ENCODE results near the gene LYRM1. TPM values are rescaled to one million over a fixed set of nuclear protein-coding genes. Genes with fewer than 3 reads are reported as not detected.

LYRM1 gene
- total and polyA plus RNA-seq, 2 donors (not counting 1 experiment from before 2014, with no cell fraction given) = 54.9 to 131 TPM

- Histone ChIP-seq H3K4me3 (replicated peaks in 1 of 4; ENCODE audit: control extremely low read depth in 1 of 4, insufficient read depth in 1 of 4, low read depth in 3 of 4, low read length in 4 of 4) (peak overlapping the region in 1 of 4 experiments; percentile 7), H3K4me2 (ENCODE audit: extremely low read depth, insufficient read depth, low read length) (peak overlapping the region; percentile 65), H4K20me1 (ENCODE audit: control insufficient read depth, extremely low read depth, insufficient read depth, low read length) (no peaks in the 10 kb centered on the region), H3K9ac (ENCODE audit: insufficient read depth, low read length) (no peak overlapping the region), H2AFZ (ENCODE audit: low read length) (no peak overlapping the region), H3K9me3 (ENCODE audit: control insufficient read depth, insufficient read depth, low read depth, low read length) (no peaks in the 10 kb centered on the region), H3K4me1 (ENCODE audit: control insufficient read depth, extremely low read depth, insufficient read depth, low read length) (peaks cover 11% of the 10 kb centered on the region), H3K27ac (ENCODE audit: insufficient read depth, low read length) (peak overlapping the region; percentile 37), H3K36me3 (ENCODE audit: control insufficient read depth, insufficient read depth, low read length) (no peaks in the 10 kb centered on the region), H3K27me3 (ENCODE audit: control insufficient read depth, insufficient read depth, low read length) (no peaks in the 10 kb centered on the region), H3K79me2 (ENCODE audit: control insufficient read depth, insufficient read depth, low read length) (peaks cover 88% of the 10 kb centered on the region)
- TF ChIP-seq CTCF (conservative IDR thresholded peaks at IDR 0.05 in 1 of 2, IDR thresholded peaks at IDR 0.05 in 1 of 2; ENCODE audit: low read depth in 1 of 2, low read length in 2 of 2) = no peak
- TF ChIP-seq EZH2 (IDR thresholded peaks at IDR 0.05; ENCODE audit: low read length, missing control alignments) = no peak
- peak; percentile 62 to 80 for DNase-seq (ENCODE audit: low read depth in 2 of 2)
These were observed 21.2 kb upstream of the LYRM1 start for GRCh38 chr16:20879175-20880040.

GRCh38 chr16:20880867-20881502, 19.6 kb upstream of the LYRM1 start:
- Histone ChIP-seq H4K20me1 (ENCODE audit: control insufficient read depth, extremely low read depth, insufficient read depth, low read length) (no peaks in the 10 kb centered on the region), H3K4me2 (ENCODE audit: extremely low read depth, insufficient read depth, low read length) (no peak overlapping the region)

More at GRCh38 chr16:20880867-20881502, 19.6 kb upstream of the LYRM1 start:
- no peak for TF ChIP-seq CTCF (conservative IDR thresholded peaks at IDR 0.05 in 1 of 2, IDR thresholded peaks at IDR 0.05 in 1 of 2; ENCODE audit: low read depth in 1 of 2, low read length in 2 of 2)
- TF ChIP-seq EZH2 (IDR thresholded peaks at IDR 0.05; ENCODE audit: low read length, missing control alignments) = no peak
- Histone ChIP-seq H3K27me3 (ENCODE audit: control insufficient read depth, insufficient read depth, low read length) (no peaks in the 10 kb centered on the region), H3K9me3 (ENCODE audit: control insufficient read depth, insufficient read depth, low read depth, low read length) (no peaks in the 10 kb centered on the region), H3K36me3 (ENCODE audit: control insufficient read depth, insufficient read depth, low read length) (no peaks in the 10 kb centered on the region), H3K27ac (ENCODE audit: insufficient read depth, low read length) (no peak overlapping the region), H3K4me1 (ENCODE audit: control insufficient read depth, extremely low read depth, insufficient read depth, low read length) (peaks cover 12% of the 10 kb centered on the region), H3K9ac (ENCODE audit: insufficient read depth, low read length) (no peak overlapping the region), H2AFZ (ENCODE audit: low read length) (no peak overlapping the region), H3K4me3 (replicated peaks in 1 of 4; ENCODE audit: control extremely low read depth in 1 of 4, insufficient read depth in 1 of 4, low read depth in 3 of 4, low read length in 4 of 4) (no peak overlapping the region), H3K79me2 (ENCODE audit: control insufficient read depth, insufficient read depth, low read length) (peaks cover 82% of the 10 kb centered on the region)
- no peak for DNase-seq (ENCODE audit: low read depth in 2 of 2)
